ENCODE measurements around the gene FOXF1. TPM values are rescaled to one million over a fixed set of nuclear protein-coding genes. Genes with fewer than 3 reads are reported as not detected.

The FOXF1 gene
- not detected for total RNA-seq
- polyA plus RNA-seq, result not detected
- total RNA-seq, result not detected

DNA sequence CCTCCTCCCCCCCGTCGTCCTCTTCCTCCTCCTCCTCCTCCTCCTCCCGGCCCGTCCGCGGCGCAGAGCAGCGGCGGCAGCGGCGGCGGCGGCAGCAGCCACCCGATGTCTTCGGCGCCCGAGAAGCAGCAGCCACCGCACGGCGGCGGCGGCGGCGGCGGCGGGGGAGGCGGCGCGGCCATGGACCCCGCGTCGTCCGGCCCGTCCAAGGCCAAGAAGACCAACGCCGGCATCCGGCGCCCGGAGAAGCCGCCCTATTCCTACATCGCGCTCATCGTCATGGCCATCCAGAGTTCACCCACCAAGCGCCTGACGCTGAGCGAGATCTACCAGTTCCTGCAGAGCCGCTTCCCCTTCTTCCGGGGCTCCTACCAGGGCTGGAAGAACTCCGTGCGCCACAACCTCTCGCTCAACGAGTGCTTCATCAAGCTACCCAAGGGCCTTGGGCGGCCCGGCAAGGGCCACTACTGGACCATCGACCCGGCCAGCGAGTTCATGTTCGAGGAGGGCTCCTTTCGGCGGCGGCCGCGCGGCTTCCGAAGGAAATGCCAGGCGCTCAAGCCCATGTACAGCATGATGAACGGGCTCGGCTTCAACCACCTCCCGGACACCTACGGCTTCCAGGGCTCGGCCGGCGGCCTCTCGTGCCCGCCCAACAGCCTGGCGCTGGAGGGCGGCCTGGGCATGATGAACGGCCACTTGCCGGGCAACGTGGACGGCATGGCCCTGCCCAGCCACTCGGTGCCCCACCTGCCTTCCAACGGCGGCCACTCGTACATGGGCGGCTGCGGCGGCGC is at the start of gene FOXF1:
Gene FOXF1 (plus strand): TSS at position 63 of the 797 bp plus-strand sequence. CDS start 43 bp downstream, at position 106.
- H3K27me3 ChIP-seq (ENCODE audit: control insufficient read depth in 2 of 2, insufficient read depth in 2 of 2, low read length in 2 of 2), result peaks cover 4 to 6% of the 10 kb centered on the region in 2 donors
- intact Hi-C loops (cut with micrococcal nuclease), result no loop called here
- H3K27ac ChIP-seq (ENCODE audit: low read depth, low read length), result no peak within 1 kb of the TSS
- ATAC-seq (no peak), DNase-seq (no peak)
- Mint-ChIP-seq H3K27ac (peak within 1 kb of the TSS in 1 of 9 donors; percentile 62), H3K9me3 (peaks cover 0 to 2% (median 0%) of the 10 kb centered on the region in 11 donors), H3K4me1 (peaks cover 8 to 35% (median 31%) of the 10 kb centered on the region in 7 donors), H3K36me3 (peaks cover 0 to 10% (median 0%) of the 10 kb centered on the region in 5 donors), H3K4me3 (peak within 1 kb of the TSS; percentile 42 to 91 (median 82)), H3K27me3 (peaks cover 60 to 74% (median 63%) of the 10 kb centered on the region in 5 donors)
- ChIA-PET CTCF (no interaction called here), POLR2A (no interaction called here)
- H3K4me3 ChIP-seq (ENCODE audit: low read length), result no peak within 1 kb of the TSS
- H3K4me1 ChIP-seq (ENCODE audit: control insufficient read depth in 2 of 2, insufficient read depth in 2 of 2, low read length in 2 of 2), result no peaks in the 10 kb centered on the region
- H3K9me3 ChIP-seq (ENCODE audit: control insufficient read depth in 2 of 3, low read length in 3 of 3), result no peaks in the 10 kb centered on the region
- no peaks in the 10 kb centered on the region for H3K36me3 ChIP-seq (ENCODE audit: control insufficient read depth in 2 of 3, insufficient read depth in 3 of 3, low read length in 3 of 3)

GRCh38 chr16:86461037-86461436 is 49.3 kb upstream of the FOXF1 start:
- CTCF ChIA-PET, result interaction anchor here (0.9 kb wide), 1 partner anchor 59 kb away, joined by 4 read pairs; no protein-coding TSS in a partner anchor
- H3K9me3 Mint-ChIP-seq, result peaks cover 9 to 24% (median 17%) of the 10 kb centered on the region in 11 donors
- no peak overlapping the region for H3K4me3 Mint-ChIP-seq
- H3K27ac Mint-ChIP-seq, result no peak overlapping the region
- peaks cover 0 to 3% (median 0%) of the 10 kb centered on the region in 3 experiments for H3K9me3 ChIP-seq (ENCODE audit: control insufficient read depth in 2 of 3, low read length in 3 of 3)
- H3K4me3 ChIP-seq (ENCODE audit: low read length), result no peak overlapping the region
- ATAC-seq (no peak), DNase-seq (no peak)
- POLR2A ChIA-PET, result no interaction called here
- H3K36me3 Mint-ChIP-seq, result peaks cover 0 to 8% (median 0%) of the 10 kb centered on the region in 5 donors
- H3K4me1 ChIP-seq (ENCODE audit: control insufficient read depth in 2 of 2, insufficient read depth in 2 of 2, low read length in 2 of 2), result no peaks in the 10 kb centered on the region
- H3K27me3 ChIP-seq (ENCODE audit: control insufficient read depth in 2 of 2, insufficient read depth in 2 of 2, low read length in 2 of 2), result no peaks in the 10 kb centered on the region
- H3K4me1 Mint-ChIP-seq, result no peaks in the 10 kb centered on the region
- no peak overlapping the region for H3K27ac ChIP-seq (ENCODE audit: low read depth, low read length)
- intact Hi-C loops (cut with micrococcal nuclease), result no loop called here
- H3K36me3 ChIP-seq (ENCODE audit: control insufficient read depth in 2 of 3, insufficient read depth in 3 of 3, low read length in 3 of 3), result no peaks in the 10 kb centered on the region
- peaks cover 0 to 47% (median 31%) of the 10 kb centered on the region in 5 donors for H3K27me3 Mint-ChIP-seq

GRCh38 chr16:86462334-86463084 is 47.8 kb upstream of the FOXF1 start:
- CTCF ChIA-PET, result no interaction called here

GRCh38 chr16:86464044-86464443 is 46.3 kb upstream of the FOXF1 start:
- ATAC-seq (no peak), DNase-seq (no peak)
- H3K27ac ChIP-seq (ENCODE audit: low read depth, low read length), result no peak overlapping the region
- H3K9me3 ChIP-seq (ENCODE audit: control insufficient read depth in 2 of 3, low read length in 3 of 3), result peaks cover 0 to 3% (median 0%) of the 10 kb centered on the region in 3 experiments
- H3K36me3 Mint-ChIP-seq, result peaks cover 0 to 8% (median 0%) of the 10 kb centered on the region in 5 donors
- intact Hi-C loops (cut with micrococcal nuclease), result no loop called here
- ChIA-PET CTCF (no interaction called here), POLR2A (no interaction called here)
- no peak overlapping the region for H3K4me3 ChIP-seq (ENCODE audit: low read length)
- no peaks in the 10 kb centered on the region for H3K27me3 ChIP-seq (ENCODE audit: control insufficient read depth in 2 of 2, insufficient read depth in 2 of 2, low read length in 2 of 2)
- H3K4me3 Mint-ChIP-seq, result no peak overlapping the region
- H3K27me3 Mint-ChIP-seq, result peaks cover 0 to 23% (median 8%) of the 10 kb centered on the region in 5 donors
- H3K9me3 Mint-ChIP-seq, result peaks cover 9 to 24% (median 16%) of the 10 kb centered on the region in 11 donors
- H3K36me3 ChIP-seq (ENCODE audit: control insufficient read depth in 2 of 3, insufficient read depth in 3 of 3, low read length in 3 of 3), result no peaks in the 10 kb centered on the region
- no peaks in the 10 kb centered on the region for H3K4me1 ChIP-seq (ENCODE audit: control insufficient read depth in 2 of 2, insufficient read depth in 2 of 2, low read length in 2 of 2)
- H3K27ac Mint-ChIP-seq, result no peak overlapping the region
- no peaks in the 10 kb centered on the region for H3K4me1 Mint-ChIP-seq

More at GRCh38 chr16:86462334-86463084, 47.8 kb upstream of the FOXF1 start:
- peaks cover 9 to 24% (median 17%) of the 10 kb centered on the region in 11 donors for H3K9me3 Mint-ChIP-seq
- peaks cover 0 to 8% (median 0%) of the 10 kb centered on the region in 5 donors for H3K36me3 Mint-ChIP-seq
- no peaks in the 10 kb centered on the region for H3K4me1 Mint-ChIP-seq
- peaks cover 0 to 37% (median 18%) of the 10 kb centered on the region in 5 donors for H3K27me3 Mint-ChIP-seq
- Histone ChIP-seq H3K4me1 (ENCODE audit: control insufficient read depth in 2 of 2, insufficient read depth in 2 of 2, low read length in 2 of 2) (no peaks in the 10 kb centered on the region), H3K27me3 (ENCODE audit: control insufficient read depth in 2 of 2, insufficient read depth in 2 of 2, low read length in 2 of 2) (no peaks in the 10 kb centered on the region), H3K36me3 (ENCODE audit: control insufficient read depth in 2 of 3, insufficient read depth in 3 of 3, low read length in 3 of 3) (no peaks in the 10 kb centered on the region), H3K4me3 (ENCODE audit: low read length) (no peak overlapping the region), H3K27ac (ENCODE audit: low read depth, low read length) (no peak overlapping the region), H3K9me3 (ENCODE audit: control insufficient read depth in 2 of 3, low read length in 3 of 3) (peaks cover 0 to 3% (median 0%) of the 10 kb centered on the region in 3 experiments)
- H3K4me3 Mint-ChIP-seq, result no peak overlapping the region
- ATAC-seq (no peak), DNase-seq (no peak)
- no peak overlapping the region for H3K27ac Mint-ChIP-seq
- intact Hi-C loops (cut with micrococcal nuclease), result no loop called here
- POLR2A ChIA-PET, result no interaction called here

DNA sequence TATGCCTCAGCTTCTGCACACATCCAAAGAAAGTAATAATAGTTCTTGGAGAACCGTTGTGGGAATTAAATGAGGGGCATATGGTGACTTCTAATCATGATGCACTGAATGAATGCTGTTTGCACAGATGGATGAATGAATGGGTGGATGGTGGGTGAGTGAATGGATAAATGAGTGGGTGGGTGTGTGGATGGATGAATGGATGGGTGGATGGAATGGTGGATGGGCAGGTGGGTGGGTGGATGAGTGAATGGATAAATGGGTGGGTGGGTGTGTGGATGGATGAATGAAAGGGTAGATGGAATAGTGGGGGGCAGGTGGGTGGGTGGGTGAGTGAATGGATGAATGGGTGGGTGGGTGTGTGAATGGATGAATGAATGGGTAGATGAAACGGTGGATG is 44.9 kb upstream of the FOXF1 start:
- H3K4me1 ChIP-seq (ENCODE audit: control insufficient read depth in 2 of 2, insufficient read depth in 2 of 2, low read length in 2 of 2), result no peaks in the 10 kb centered on the region
- no peaks in the 10 kb centered on the region for H3K36me3 ChIP-seq (ENCODE audit: control insufficient read depth in 2 of 3, insufficient read depth in 3 of 3, low read length in 3 of 3)
- POLR2A ChIA-PET, result no interaction called here
- intact Hi-C loops (cut with micrococcal nuclease), result no loop called here
- Mint-ChIP-seq H3K4me3 (no peak overlapping the region), H3K27me3 (peaks cover 0 to 11% (median 5%) of the 10 kb centered on the region in 5 donors), H3K9me3 (peaks cover 9 to 21% (median 13%) of the 10 kb centered on the region in 11 donors), H3K36me3 (peaks cover 0 to 5% (median 0%) of the 10 kb centered on the region in 5 donors), H3K4me1 (no peaks in the 10 kb centered on the region), H3K27ac (no peak overlapping the region)
- no peak for ATAC-seq
- no peak overlapping the region for H3K27ac ChIP-seq (ENCODE audit: low read depth, low read length)
- no peak for DNase-seq
- H3K27me3 ChIP-seq (ENCODE audit: control insufficient read depth in 2 of 2, insufficient read depth in 2 of 2, low read length in 2 of 2), result no peaks in the 10 kb centered on the region
- peaks cover 0 to 3% (median 0%) of the 10 kb centered on the region in 3 experiments for H3K9me3 ChIP-seq (ENCODE audit: control insufficient read depth in 2 of 3, low read length in 3 of 3)
- H3K4me3 ChIP-seq (ENCODE audit: low read length), result no peak overlapping the region
- CTCF ChIA-PET, result no interaction called here

GRCh38 chr16:86466696-86467406 is 43.5 kb upstream of the FOXF1 start:
- DNase-seq, result no peak
- H3K27ac ChIP-seq (ENCODE audit: low read depth, low read length), result no peak overlapping the region
- H3K4me3 ChIP-seq (ENCODE audit: low read length), result no peak overlapping the region
- no peak for ATAC-seq
- ChIA-PET CTCF (no interaction called here), POLR2A (no interaction called here)
- no peak overlapping the region for H3K27ac Mint-ChIP-seq
- H3K27me3 Mint-ChIP-seq, result peaks cover 0 to 5% (median 0%) of the 10 kb centered on the region in 5 donors
- no peak overlapping the region for H3K4me3 Mint-ChIP-seq
- no peaks in the 10 kb centered on the region for H3K9me3 ChIP-seq (ENCODE audit: control insufficient read depth in 2 of 3, low read length in 3 of 3)
- no peaks in the 10 kb centered on the region for H3K36me3 ChIP-seq (ENCODE audit: control insufficient read depth in 2 of 3, insufficient read depth in 3 of 3, low read length in 3 of 3)
- no peaks in the 10 kb centered on the region for H3K4me1 Mint-ChIP-seq
- H3K36me3 Mint-ChIP-seq, result peaks cover 0 to 5% (median 0%) of the 10 kb centered on the region in 5 donors
- H3K27me3 ChIP-seq (ENCODE audit: control insufficient read depth in 2 of 2, insufficient read depth in 2 of 2, low read length in 2 of 2), result no peaks in the 10 kb centered on the region
- peaks cover 0 to 14% (median 6%) of the 10 kb centered on the region in 11 donors for H3K9me3 Mint-ChIP-seq
- intact Hi-C loops (cut with micrococcal nuclease), result no loop called here
- H3K4me1 ChIP-seq (ENCODE audit: control insufficient read depth in 2 of 2, insufficient read depth in 2 of 2, low read length in 2 of 2), result no peaks in the 10 kb centered on the region

All from naive thymus-derived CD4-positive, alpha-beta T cell (primary cell).